K562 (cell line): Measurements from ENCODE around the gene CCDC70. TPM values are rescaled to one million over a fixed set of nuclear protein-coding genes. Genes with fewer than 3 reads are reported as not detected.

Source experiments
- ATAC-seq: fragments of 200-7000 bp; cut with Tn5 transposase; 3 replicates; pipeline ENCODE4 v1.9.1; 2020; ENCODE audit warnings: moderate library complexity
- BruUV-seq: library from RNA; stranded (reverse); fragments of 400-500 nt; replicated peaks from 2 replicates; lab custom pipeline; 2021; lab: Mats Ljungman, UMichigan
- CTCF ChIA-PET: fragments of 300-600 bp; formaldehyde crosslinking; extraction: SDS; loops from one replicate; lab custom pipeline; 2021; ENCODE audit warnings: low intra/inter-chr PET ratio; lab: Yijun Ruan, JAX
- POLR2A ChIA-PET: fragments of 300-600, 350-650 bp; sonication (Branson Sonifier 250); formaldehyde crosslinking; extraction: SDS; loops from one replicate; lab custom pipeline; 2021; ENCODE audit warnings: antibody characterized with exemption, inconsistent platforms; lab: Yijun Ruan, JAX
- DNase-seq, 4 experiments: peaks; one replicate each; pipeline versions ENCODE4 v3.0.0 to v3.0.0-alpha.2; 2011 to 2018; ENCODE audit warnings: low spot score in 3 of 4, mixed read lengths in 3 of 4; ENCODE audit errors: extremely low read depth in 1 of 4
- FAIRE-seq: peaks from 2 replicates; lab custom pipeline; 2011; peaks lifted over from hg19 to GRCh38; lab: Jason Lieb, UNC
- H2AFZ ChIP-seq: 2 replicates; pipeline ENCODE4 v1.6.0; 2011; ENCODE audit warnings: low read depth, low read length, control low read depth, inconsistent platforms
- H3K27ac ChIP-seq: fragments of 200-600 bp; 3 replicates; pipeline ENCODE4 v1.8.0; 2011; ENCODE audit warnings: low read depth, mild to moderate bottlenecking, control low read depth, inconsistent platforms, low read length, moderate library complexity, mixed read lengths; ENCODE audit errors: extremely low read depth
- H3K27me3 ChIP-seq, 2 experiments: fragments of 300-600 bp in 1 of 2; 2 replicates in 1 of 2; 3 replicates in 1 of 2; pipeline versions ENCODE4 v1.6.0 to v1.8.0; 2011; ENCODE audit warnings: inconsistent platforms in 2 of 2, low read length in 2 of 2, mild to moderate bottlenecking in 1 of 2, mixed read lengths in 1 of 2, moderate library complexity in 1 of 2; ENCODE audit not compliant: control insufficient read depth in 2 of 2, insufficient read depth in 2 of 2
- H3K36me3 ChIP-seq: fragments of 300-600 bp; 3 replicates; pipeline ENCODE4 v1.8.0; 2011; ENCODE audit warnings: mild to moderate bottlenecking, low read length, inconsistent platforms; ENCODE audit not compliant: control insufficient read depth, insufficient read depth
- H3K4me1 ChIP-seq, 2 experiments: fragments of 200-600 bp in 1 of 2; replicated peaks in 1 of 2; 2 replicates in 1 of 2; 3 replicates in 1 of 2; pipeline versions ENCODE4 v1.5.1 to v1.8.0; 2011; ENCODE audit warnings: inconsistent platforms in 2 of 2, low read length in 2 of 2, mild to moderate bottlenecking in 1 of 2, mixed read lengths in 1 of 2, moderate library complexity in 1 of 2; ENCODE audit not compliant: control insufficient read depth in 2 of 2, insufficient read depth in 2 of 2
- H3K4me2 ChIP-seq: 2 replicates; pipeline ENCODE4 v1.6.1; 2011; ENCODE audit warnings: low read length, control low read depth, inconsistent platforms, mixed read lengths; ENCODE audit not compliant: insufficient read depth
- H3K4me3 ChIP-seq: fragments of 200-600 bp; sonication (generic), shearing (Covaris generic); 2 replicates; pipeline ENCODE4 v1.5.1; 2016; ENCODE audit warnings: control low read depth, inconsistent platforms
- H3K79me2 ChIP-seq: fragments of 200-600 bp; 3 replicates; pipeline ENCODE4 v1.8.0; 2011; ENCODE audit warnings: low read length, inconsistent platforms; ENCODE audit not compliant: control insufficient read depth, insufficient read depth
- H3K9ac ChIP-seq, 2 experiments: 2 replicates each; pipeline versions ENCODE4 v1.6.0 to v1.6.1; 2011; ENCODE audit warnings: low read depth in 2 of 2, low read length in 2 of 2, control low read depth in 1 of 2, inconsistent platforms in 1 of 2, mild to moderate bottlenecking in 1 of 2, mixed read lengths in 1 of 2; ENCODE audit not compliant: insufficient read depth in 1 of 2
- H3K9me1 ChIP-seq: one replicate; pipeline ENCODE4 v1.6.0; 2011; ENCODE audit warnings: inconsistent platforms, mild to moderate bottlenecking, low read length, moderate library complexity; ENCODE audit not compliant: control insufficient read depth, insufficient read depth
- H3K9me3 ChIP-seq: replicated peaks from 2 replicates; pipeline ENCODE4 v1.5.1; 2011; ENCODE audit warnings: low read depth, low read length, inconsistent platforms; ENCODE audit not compliant: control insufficient read depth, insufficient read depth
- H4K20me1 ChIP-seq: replicated peaks from 2 replicates; pipeline ENCODE4 v1.6.1; 2011; ENCODE audit warnings: low read length, inconsistent platforms, mixed read lengths; ENCODE audit not compliant: control insufficient read depth, insufficient read depth
- CBX3 ChIP-seq, 2 experiments: IDR thresholded peaks; 1 replicate in 1 of 2; 2 replicates in 1 of 2; pipeline ENCODE4 v1.6.1; 2012; ENCODE audit warnings: inconsistent platforms in 2 of 2, low read length in 2 of 2, borderline replicate concordance in 1 of 2, control low read depth in 1 of 2
- FUS ChIP-seq: fragments of 200-400 bp; formaldehyde crosslinking; optimal IDR thresholded peaks from 2 replicates; pipeline ENCODE3; 2017; ENCODE audit warnings: low read depth, low read length
- HNRNPUL1 ChIP-seq: fragments of 200-400 bp; formaldehyde crosslinking; IDR thresholded peaks from 2 replicates; pipeline ENCODE4 v1.6.1; 2017; ENCODE audit warnings: low read length
- IFI16 ChIP-seq: fragments of 250-450 bp; sonication (Bioruptor Pico); IDR thresholded peaks from 2 replicates; pipeline ENCODE4 v2.1.2; 2022; ENCODE audit warnings: mild to moderate bottlenecking, inconsistent platforms
- KHSRP ChIP-seq: fragments of 450-650 bp; IDR thresholded peaks from 2 replicates; pipeline ENCODE4 v1.6.1; 2017
- RFX5 ChIP-seq: IDR thresholded peaks from 2 replicates; pipeline ENCODE4 v1.6.1; 2011; ENCODE audit warnings: low read depth, mild to moderate bottlenecking, improper control_type of control experiment, low read length
- SPI1 ChIP-seq: IDR thresholded peaks from 2 replicates; pipeline ENCODE4 v1.6.1; 2011; ENCODE audit warnings: low read depth, low read length, control low read depth, borderline replicate concordance
- TAF7 ChIP-seq: fragments of 450-650 bp; IDR thresholded peaks from 2 replicates; pipeline ENCODE4 v1.6.1; 2016; ENCODE audit warnings: missing genetic modification characterization, missing compliant biosample characterization
- ZNF175 ChIP-seq: fragments of 200-800 bp; sonication (Bioruptor generic); IDR thresholded peaks from 2 replicates; pipeline ENCODE4 v1.6.1; 2016; ENCODE audit warnings: low read depth, mild to moderate bottlenecking, missing genetic modification characterization, missing compliant biosample characterization
- ZNF717 ChIP-seq: fragments of 250-450 bp; sonication (Bioruptor Pico); IDR thresholded peaks from 2 replicates; pipeline ENCODE4 v1.5.0; 2021
- WGBS: fragments of 100-300 bp; shearing (Covaris generic); methylation state at CpG from one replicate; pipeline ENCODE4 v1.1.6; 2016; ENCODE audit warnings: low coverage, mixed read lengths; ENCODE audit not compliant: insufficient coverage; ENCODE audit errors: missing lambda C conversion rate; 5-methylcytosine and 5-hydroxymethylcytosine counted together
- in situ Hi-C: fragments of 300-500 bp; cut with MboI; formaldehyde crosslinking; loops from 4 replicates; pipeline ENCODE4 v1.15.0; 2018; ENCODE audit warnings: inconsistent platforms, mixed read lengths
- intact Hi-C: fragments of 100-400 bp; cut with micrococcal nuclease; formaldehyde crosslinking; loops from 2 replicates; pipeline ENCODE4 v1.14.2; 2022
- polyA plus RNA-seq, 8 experiments: library from polyadenylated mRNA; depleted of rRNA in 4 of 8; stranded (reverse) in 5 of 8; unstranded in 3 of 8; fragments of >200 nt; fragmentation: Nextera tagmentation in 2 of 8; fragmentation: Illumina TruSeq in 1 of 8; extraction: Ambion mirVana in 2 of 8; extraction: Trizol in 1 of 8; gene quantifications; 2 replicates each; pipeline versions ENCODE4 v1.2.1 to v1.2.3, GENCODE V29; 2011 to 2014; ENCODE audit warnings: inconsistent platforms in 1 of 8, missing spikeins in 1 of 8
- total RNA-seq, 7 experiments: library from RNA; depleted of rRNA in 6 of 7; stranded (reverse); fragments of >200 nt in 6 of 7; fragmentation: Illumina TruSeq in 2 of 7; extraction: Trizol in 2 of 7; gene quantifications; 2 replicates each; pipeline versions ENCODE4 v1.2.1 to v1.2.3, GENCODE V29; 2011 to 2021; ENCODE audit warnings: low replicate concordance in 1 of 7
- TF ChIP-seq, protein P1 (sequence below): fragments of 250-450 bp; sonication (Bioruptor Pico); IDR thresholded peaks from 2 replicates; pipeline ENCODE4 v1.5.0; 2021; ENCODE audit warnings: mild to moderate bottlenecking, moderate library complexity
- TF ChIP-seq, protein P2 (sequence below): sonication (generic); formaldehyde crosslinking; IDR thresholded peaks from 2 replicates; pipeline ENCODE4 v1.8.0; 2022; ENCODE audit warnings: mild to moderate bottlenecking, missing genetic modification reagents
- TF ChIP-seq, protein P3 (sequence below): sonication (generic); formaldehyde crosslinking; IDR thresholded peaks from 2 replicates; pipeline ENCODE4 v1.8.1; 2023; ENCODE audit warnings: missing genetic modification reagents, mild to moderate bottlenecking, borderline replicate concordance
- TF ChIP-seq, protein P4 (sequence below), 2 experiments: fragments of 450-650 bp in 1 of 2; sonication (generic) in 1 of 2; formaldehyde crosslinking; conservative IDR thresholded peaks; 2 replicates each; pipeline versions ENCODE4 v1.4.0 to v1.8.1; 2020 to 2022; ENCODE audit warnings: mild to moderate bottlenecking in 1 of 2, missing genetic modification reagents in 1 of 2

Gene CCDC70
- total and polyA plus RNA-seq, 9 of the 15 experiments (the other 6 are each of a cell fraction or from before 2014, with no cell fraction given) = not detected

DNA sequence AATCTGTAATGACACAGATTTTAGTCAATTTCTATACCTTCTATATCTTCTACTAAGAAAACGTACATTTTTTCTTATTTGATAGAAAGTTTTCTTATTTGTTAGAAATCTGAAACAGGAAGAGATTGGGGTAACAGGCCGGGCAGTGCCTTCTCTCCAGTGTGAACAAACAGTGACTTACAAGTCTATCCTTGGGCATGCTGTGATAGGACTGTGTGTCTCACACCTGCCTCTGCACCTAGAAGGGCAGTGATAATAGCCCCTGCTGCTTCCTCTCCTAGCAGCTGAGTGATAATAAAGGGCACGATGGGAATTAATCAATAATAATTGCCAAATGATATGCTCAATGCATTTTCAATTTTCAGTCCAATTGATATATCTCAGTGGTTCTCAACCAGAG, 18.2 kb upstream of the CCDC70 start:
- no peaks in the 10 kb centered on the region for H3K9me1 ChIP-seq
- intact Hi-C loops (no loop called here), in situ Hi-C loops (no loop called here)
- ATAC-seq (no peak), FAIRE-seq (no peak), DNase-seq (no peak)
- BruUV-seq = no TSS peak
- WGBS = 19% methylated on average over 3 of the region's 3 CpGs
- H3K4me2 ChIP-seq = no peak overlapping the region
- peaks cover 6 to 8% of the 10 kb centered on the region in 2 experiments; a peak in 3 of 5 replicates for H3K4me1 ChIP-seq
- no peak overlapping the region for H3K9ac ChIP-seq
- H3K79me2 ChIP-seq = no peaks in the 10 kb centered on the region
- ChIA-PET CTCF (no interaction called here), POLR2A (no interaction called here)
- no peaks in the 10 kb centered on the region for H4K20me1 ChIP-seq
- H3K9me3 ChIP-seq = no peaks in the 10 kb centered on the region
- no peaks in the 10 kb centered on the region for H3K36me3 ChIP-seq
- no peak overlapping the region for H2AFZ ChIP-seq
- H3K27ac ChIP-seq = no peak overlapping the region
- no peaks in the 10 kb centered on the region for H3K27me3 ChIP-seq
- no peak overlapping the region for H3K4me3 ChIP-seq
- TF ChIP-seq, protein P1, sequence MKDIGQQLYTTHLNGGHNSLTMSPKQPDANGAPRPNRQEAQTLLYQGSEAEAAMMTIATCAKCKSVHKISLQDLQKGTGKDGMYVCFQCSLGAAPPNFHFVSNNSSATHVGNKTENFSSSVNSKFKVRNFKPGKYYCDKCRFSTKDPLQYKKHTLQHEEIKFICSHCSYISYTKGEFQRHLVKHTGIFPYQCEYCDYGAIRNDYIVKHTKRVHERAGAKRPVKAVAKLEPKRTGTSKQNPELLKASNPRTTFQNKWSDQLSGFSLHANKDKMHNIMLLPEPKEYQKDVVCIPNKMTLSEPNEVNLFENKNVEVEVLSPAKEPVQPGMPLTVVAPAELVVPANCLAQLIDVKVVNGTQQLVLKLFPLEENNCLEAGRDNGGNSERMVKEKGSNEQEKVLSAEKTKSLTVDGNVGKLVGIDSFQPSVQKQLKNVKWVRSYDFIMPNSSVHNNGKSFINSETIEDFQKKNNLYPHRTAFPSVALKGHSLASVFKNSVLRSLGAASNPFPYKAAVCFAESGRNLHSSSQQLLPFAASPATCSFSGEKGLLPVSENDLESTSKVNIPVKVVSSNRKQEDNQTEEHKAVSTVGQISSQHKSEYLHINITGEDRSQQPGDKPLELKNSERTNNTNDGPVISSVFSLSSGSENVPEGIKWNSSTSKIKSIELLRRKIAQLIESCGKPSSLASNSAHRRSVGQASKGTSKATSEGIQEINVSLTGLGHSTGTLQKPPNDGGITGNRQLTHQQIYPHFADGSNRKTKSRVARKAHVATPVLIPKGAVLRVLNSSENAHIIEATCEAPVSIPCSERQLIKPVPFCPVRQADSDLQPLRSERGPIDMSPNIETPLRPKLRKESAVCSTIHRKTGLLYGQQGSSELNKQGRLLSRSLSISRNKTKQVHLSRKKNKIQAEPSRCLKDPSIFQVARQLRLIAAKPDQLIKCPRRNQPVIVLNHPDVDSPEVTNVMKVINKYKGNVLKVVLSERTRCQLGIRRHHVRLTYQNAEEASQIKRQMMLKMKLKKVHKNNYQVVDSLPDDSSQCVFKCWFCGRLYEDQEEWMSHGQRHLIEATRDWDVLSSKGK (CRISPR knock-in tag) = no peak
- TF ChIP-seq ZNF717 (CRISPR knock-in tag) (no peak), ZNF175 (CRISPR knock-in tag) (no peak), HNRNPUL1 (no peak), KHSRP (no peak), CBX3 (IDR thresholded peaks at IDR 0.05; ENCODE audit: borderline replicate concordance in 1 of 2, low read length in 2 of 2) (no peak), IFI16 (no peak), SPI1 (no peak), RFX5 (no peak), TAF7 (tag) (no peak), FUS (no peak)
- TF ChIP-seq, protein P2, sequence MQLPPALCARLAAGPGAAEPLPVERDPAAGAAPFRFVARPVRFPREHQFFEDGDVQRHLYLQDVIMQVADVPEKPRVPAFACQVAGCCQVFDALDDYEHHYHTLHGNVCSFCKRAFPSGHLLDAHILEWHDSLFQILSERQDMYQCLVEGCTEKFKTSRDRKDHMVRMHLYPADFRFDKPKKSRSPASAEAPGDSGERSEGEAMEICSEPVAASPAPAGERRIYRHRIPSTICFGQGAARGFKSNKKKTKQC (CRISPR knock-in tag) = no peak
- TF ChIP-seq, protein P3, sequence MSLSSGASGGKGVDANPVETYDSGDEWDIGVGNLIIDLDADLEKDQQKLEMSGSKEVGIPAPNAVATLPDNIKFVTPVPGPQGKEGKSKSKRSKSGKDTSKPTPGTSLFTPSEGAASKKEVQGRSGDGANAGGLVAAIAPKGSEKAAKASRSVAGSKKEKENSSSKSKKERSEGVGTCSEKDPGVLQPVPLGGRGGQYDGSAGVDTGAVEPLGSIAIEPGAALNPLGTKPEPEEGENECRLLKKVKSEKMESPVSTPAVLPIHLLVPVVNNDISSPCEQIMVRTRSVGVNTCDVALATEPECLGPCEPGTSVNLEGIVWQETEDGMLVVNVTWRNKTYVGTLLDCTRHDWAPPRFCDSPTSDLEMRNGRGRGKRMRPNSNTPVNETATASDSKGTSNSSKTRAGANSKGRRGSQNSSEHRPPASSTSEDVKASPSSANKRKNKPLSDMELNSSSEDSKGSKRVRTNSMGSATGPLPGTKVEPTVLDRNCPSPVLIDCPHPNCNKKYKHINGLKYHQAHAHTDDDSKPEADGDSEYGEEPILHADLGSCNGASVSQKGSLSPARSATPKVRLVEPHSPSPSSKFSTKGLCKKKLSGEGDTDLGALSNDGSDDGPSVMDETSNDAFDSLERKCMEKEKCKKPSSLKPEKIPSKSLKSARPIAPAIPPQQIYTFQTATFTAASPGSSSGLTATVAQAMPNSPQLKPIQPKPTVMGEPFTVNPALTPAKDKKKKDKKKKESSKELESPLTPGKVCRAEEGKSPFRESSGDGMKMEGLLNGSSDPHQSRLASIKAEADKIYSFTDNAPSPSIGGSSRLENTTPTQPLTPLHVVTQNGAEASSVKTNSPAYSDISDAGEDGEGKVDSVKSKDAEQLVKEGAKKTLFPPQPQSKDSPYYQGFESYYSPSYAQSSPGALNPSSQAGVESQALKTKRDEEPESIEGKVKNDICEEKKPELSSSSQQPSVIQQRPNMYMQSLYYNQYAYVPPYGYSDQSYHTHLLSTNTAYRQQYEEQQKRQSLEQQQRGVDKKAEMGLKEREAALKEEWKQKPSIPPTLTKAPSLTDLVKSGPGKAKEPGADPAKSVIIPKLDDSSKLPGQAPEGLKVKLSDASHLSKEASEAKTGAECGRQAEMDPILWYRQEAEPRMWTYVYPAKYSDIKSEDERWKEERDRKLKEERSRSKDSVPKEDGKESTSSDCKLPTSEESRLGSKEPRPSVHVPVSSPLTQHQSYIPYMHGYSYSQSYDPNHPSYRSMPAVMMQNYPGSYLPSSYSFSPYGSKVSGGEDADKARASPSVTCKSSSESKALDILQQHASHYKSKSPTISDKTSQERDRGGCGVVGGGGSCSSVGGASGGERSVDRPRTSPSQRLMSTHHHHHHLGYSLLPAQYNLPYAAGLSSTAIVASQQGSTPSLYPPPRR (CRISPR knock-in tag) = no peak
- TF ChIP-seq, protein P4, sequence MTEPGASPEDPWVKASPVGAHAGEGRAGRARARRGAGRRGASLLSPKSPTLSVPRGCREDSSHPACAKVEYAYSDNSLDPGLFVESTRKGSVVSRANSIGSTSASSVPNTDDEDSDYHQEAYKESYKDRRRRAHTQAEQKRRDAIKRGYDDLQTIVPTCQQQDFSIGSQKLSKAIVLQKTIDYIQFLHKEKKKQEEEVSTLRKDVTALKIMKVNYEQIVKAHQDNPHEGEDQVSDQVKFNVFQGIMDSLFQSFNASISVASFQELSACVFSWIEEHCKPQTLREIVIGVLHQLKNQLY (CRISPR knock-in tag; conservative IDR thresholded peaks at IDR 0.05) = no peak
